Measurements from ENCODE around the gene PSME3.

Gene PSME3

GRCh38 chr17:42798011-42798382 lies 35.2 kb upstream of the PSME3 start:
- TF ChIP-seq USF1 (IDR thresholded peaks at IDR 0.05) (no peak), FOXM1 (IDR thresholded peaks at IDR 0.05; ENCODE audit: borderline replicate concordance, low read depth) (no peak), EP300 (IDR thresholded peaks at IDR 0.05; ENCODE audit: borderline replicate concordance) (no peak), CEBPB (IDR thresholded peaks at IDR 0.05) (no peak), RAD21 (IDR thresholded peaks at IDR 0.05; ENCODE audit: low read depth) (no peak)

GRCh38 chr17:42798383-42799380 lies 34.5 kb upstream of the PSME3 start, which contains the start of the genes CNTD1 and COA3:
Gene CNTD1 (plus strand): TSS chr17:42798861. CDS start chr17:42799068, 207 bp downstream.
Gene COA3 (minus strand): TSS chr17:42798704. CDS start chr17:42798681, 23 bp downstream.
- TF ChIP-seq RAD21 (IDR thresholded peaks at IDR 0.05; ENCODE audit: low read depth) (no peak), YY1 (IDR thresholded peaks at IDR 0.05; ENCODE audit: low read depth) (peak; percentile 93), ZBTB7A (IDR thresholded peaks at IDR 0.05; ENCODE audit: low read depth) (no peak), TCF12 (IDR thresholded peaks at IDR 0.05; ENCODE audit: low read depth) (peak; percentile 76), EP300 (IDR thresholded peaks at IDR 0.05; ENCODE audit: borderline replicate concordance) (no peak), USF1 (IDR thresholded peaks at IDR 0.05) (peak; percentile 19; the same call in 1 of the 2 replicates), CREB1 (IDR thresholded peaks at IDR 0.05; ENCODE audit: low read depth) (no peak), CEBPB (IDR thresholded peaks at IDR 0.05) (no peak), TEAD4 (IDR thresholded peaks at IDR 0.05) (peak; percentile 13; the same call in 1 of the 2 replicates), MAX (IDR thresholded peaks at IDR 0.05) (peak; percentile 99), TAF1 (IDR thresholded peaks at IDR 0.05; ENCODE audit: low read depth) (peak; percentile 83), FOXM1 (IDR thresholded peaks at IDR 0.05; ENCODE audit: borderline replicate concordance, low read depth) (no peak)

- TF ChIP-seq TCF12 (IDR thresholded peaks at IDR 0.05; ENCODE audit: low read depth): no peak
- TF ChIP-seq TEAD4 (IDR thresholded peaks at IDR 0.05): no peak
- TF ChIP-seq USF1 (IDR thresholded peaks at IDR 0.05): no peak
- TF ChIP-seq FOXM1 (IDR thresholded peaks at IDR 0.05; ENCODE audit: borderline replicate concordance, low read depth): no peak
- TF ChIP-seq ZBTB7A (IDR thresholded peaks at IDR 0.05; ENCODE audit: low read depth): no peak
- TF ChIP-seq RAD21 (IDR thresholded peaks at IDR 0.05; ENCODE audit: low read depth): no peak
- no peak for TF ChIP-seq CREB1 (IDR thresholded peaks at IDR 0.05; ENCODE audit: low read depth)
- no peak for TF ChIP-seq EGR1 (IDR thresholded peaks at IDR 0.05)
- TF ChIP-seq CEBPB (IDR thresholded peaks at IDR 0.05): no peak
- TF ChIP-seq NFIC (IDR thresholded peaks at IDR 0.05): no peak
- TF ChIP-seq YY1 (IDR thresholded peaks at IDR 0.05; ENCODE audit: low read depth): no peak
Measured at GRCh38 chr17:42803074-42803883, 29.9 kb upstream of the PSME3 start.

- TF ChIP-seq YY1 (IDR thresholded peaks at IDR 0.05; ENCODE audit: low read depth) (no peak), NFIC (IDR thresholded peaks at IDR 0.05) (no peak), TEAD4 (IDR thresholded peaks at IDR 0.05) (no peak), CREB1 (IDR thresholded peaks at IDR 0.05; ENCODE audit: low read depth) (no peak), EP300 (IDR thresholded peaks at IDR 0.05; ENCODE audit: borderline replicate concordance) (no peak)
Measured at GRCh38 chr17:42804918-42805367, 28.3 kb upstream of the PSME3 start.

GRCh38 chr17:42806249-42806648 lies 26.9 kb upstream of the PSME3 start:
- TF ChIP-seq TEAD4 (IDR thresholded peaks at IDR 0.05) (no peak), MAX (IDR thresholded peaks at IDR 0.05) (no peak), USF1 (IDR thresholded peaks at IDR 0.05) (no peak), CEBPB (IDR thresholded peaks at IDR 0.05) (no peak), REST (IDR thresholded peaks at IDR 0.05; ENCODE audit: low read depth) (no peak), TAF1 (IDR thresholded peaks at IDR 0.05; ENCODE audit: low read depth) (no peak), YY1 (IDR thresholded peaks at IDR 0.05; ENCODE audit: low read depth) (no peak), FOXM1 (IDR thresholded peaks at IDR 0.05; ENCODE audit: borderline replicate concordance, low read depth) (no peak), EGR1 (IDR thresholded peaks at IDR 0.05) (no peak), ZBTB7A (IDR thresholded peaks at IDR 0.05; ENCODE audit: low read depth) (no peak), NFIC (IDR thresholded peaks at IDR 0.05) (no peak)
